HepG2 (cell line): ENCODE results near the gene VAMP4. TPM values are rescaled to one million over a fixed set of nuclear protein-coding genes. Genes with fewer than 3 reads are reported as not detected.

ENCODE experiments used
- ATAC-seq: fragments of 200-7000 bp; cut with Tn5 transposase; 3 replicates; pipeline ENCODE4 v1.9.1; 2020; ENCODE audit warnings: mild to moderate bottlenecking, moderate library complexity
- BruUV-seq: library from RNA; stranded (reverse); fragments of 400-500 nt; replicated peaks from 2 replicates; lab custom pipeline; 2021; lab: Mats Ljungman, UMichigan
- CTCF ChIA-PET: fragments of 300-600 bp; formaldehyde crosslinking; extraction: SDS; loops from one replicate; lab custom pipeline; 2021; ENCODE audit warnings: low total read pairs, inconsistent platforms, low intra/inter-chr PET ratio; lab: Yijun Ruan, JAX
- POLR2A ChIA-PET: fragments of 350-600 bp; sonication (Branson Sonifier 250); formaldehyde crosslinking; loops from one replicate; lab custom pipeline; 2020; ENCODE audit warnings: antibody characterized with exemption, inconsistent platforms; lab: Yijun Ruan, JAX
- DNase-seq: peaks from one replicate; pipeline ENCODE4 v3.0.0-alpha.2; 2015; ENCODE audit warnings: low spot score
- FAIRE-seq: peaks from 3 replicates; lab custom pipeline; 2011; peaks lifted over from hg19 to GRCh38; lab: Jason Lieb, UNC
- H2AFZ ChIP-seq: one replicate; pipeline ENCODE4 v1.6.1; 2011; ENCODE audit warnings: low read length, inconsistent platforms
- H3K27ac ChIP-seq: fragments of 300-600 bp; 3 replicates; pipeline ENCODE4 v1.8.0; 2011; ENCODE audit warnings: mixed run types, mild to moderate bottlenecking, mixed read lengths, low read length, inconsistent platforms; ENCODE audit not compliant: insufficient read depth; ENCODE audit errors: extremely low read length
- H3K27me3 ChIP-seq, 2 experiments: fragments of 200-600 bp in 1 of 2; 2 replicates in 1 of 2; 3 replicates in 1 of 2; pipeline versions ENCODE4 v1.6.0 to v1.8.0; 2011; ENCODE audit warnings: low read length in 2 of 2, mild to moderate bottlenecking in 2 of 2, moderate library complexity in 2 of 2, inconsistent platforms in 1 of 2; ENCODE audit not compliant: insufficient read depth in 2 of 2, control insufficient read depth in 1 of 2
- H3K36me3 ChIP-seq, 2 experiments: fragments of 200-600 bp in 1 of 2; replicated peaks in 1 of 2; 2 replicates in 1 of 2; 3 replicates in 1 of 2; pipeline versions ENCODE4 v1.5.1 to v1.8.0; 2011; ENCODE audit warnings: low read length in 2 of 2, inconsistent platforms in 1 of 2; ENCODE audit not compliant: insufficient read depth in 2 of 2, control insufficient read depth in 1 of 2
- H3K4me1 ChIP-seq: 2 replicates; pipeline ENCODE4 v1.5.1; 2012; ENCODE audit warnings: low read length, inconsistent platforms; ENCODE audit not compliant: insufficient read depth
- H3K4me2 ChIP-seq: 2 replicates; pipeline ENCODE4 v1.6.0; 2011; ENCODE audit warnings: low read depth, low read length, inconsistent platforms
- H3K4me3 ChIP-seq, 3 experiments: fragments of 200-600 bp in 1 of 3; sonication (generic), shearing (Covaris generic) in 1 of 3; replicated peaks in 1 of 3; 2 replicates each; pipeline ENCODE4 v1.5.1; 2011 to 2016; ENCODE audit warnings: low read length in 3 of 3, inconsistent platforms in 2 of 3, low read depth in 2 of 3, mild to moderate bottlenecking in 2 of 3, control low read depth in 1 of 3, mixed read lengths in 1 of 3; ENCODE audit not compliant: insufficient read depth in 1 of 3
- H3K79me2 ChIP-seq: one replicate; pipeline ENCODE4 v1.6.1; 2011; ENCODE audit warnings: low read length, inconsistent platforms; ENCODE audit not compliant: insufficient read depth
- H3K9ac ChIP-seq: 2 replicates; pipeline ENCODE4 v1.6.0; 2011; ENCODE audit warnings: mild to moderate bottlenecking, low read depth, low read length, inconsistent platforms; ENCODE audit not compliant: insufficient read depth
- H3K9me3 ChIP-seq: 2 replicates; pipeline ENCODE4 v1.5.1; 2012; ENCODE audit warnings: mild to moderate bottlenecking, low read length
- H4K20me1 ChIP-seq: 2 replicates; pipeline ENCODE4 v1.6.0; 2011; ENCODE audit warnings: inconsistent platforms, mild to moderate bottlenecking, low read length, moderate library complexity; ENCODE audit not compliant: insufficient read depth
- GABPA ChIP-seq, 2 experiments: IDR thresholded peaks; 2 replicates each; pipeline ENCODE4 v1.6.1; 2011 to 2016; ENCODE audit warnings: low read depth in 2 of 2, low read length in 1 of 2, missing biosample characterization in 1 of 2, missing genetic modification characterization in 1 of 2
- HINFP ChIP-seq: sonication (generic); formaldehyde crosslinking; IDR thresholded peaks from 2 replicates; pipeline ENCODE4 v1.4.0; 2020; ENCODE audit warnings: low read depth, mild to moderate bottlenecking, missing genetic modification reagents
- JARID2 ChIP-seq: sonication (generic); formaldehyde crosslinking; IDR thresholded peaks from 2 replicates; pipeline ENCODE4 v1.8.1; 2023; ENCODE audit warnings: missing genetic modification reagents, inconsistent platforms; ENCODE audit not compliant: insufficient replicate concordance
- KDM5B ChIP-seq: sonication (generic); formaldehyde crosslinking; IDR thresholded peaks from 2 replicates; pipeline ENCODE4 v1.4.0; 2020; ENCODE audit warnings: missing genetic modification reagents, mild to moderate bottlenecking, borderline replicate concordance
- MAFK ChIP-seq, 2 experiments: IDR thresholded peaks in 1 of 2; conservative IDR thresholded peaks in 1 of 2; 2 replicates each; pipeline ENCODE4 v1.6.1; 2011; ENCODE audit warnings: improper control_type of control experiment in 2 of 2, low read length in 2 of 2
- MZF1 ChIP-seq: sonication (generic); formaldehyde crosslinking; IDR thresholded peaks from 2 replicates; pipeline ENCODE4 v1.8.1; 2023; ENCODE audit warnings: mild to moderate bottlenecking, missing genetic modification reagents, borderline replicate concordance
- RELA ChIP-seq: sonication (generic); formaldehyde crosslinking; IDR thresholded peaks from 2 replicates; pipeline ENCODE4 v1.4.0; 2020; ENCODE audit warnings: missing genetic modification reagents
- SAP130 ChIP-seq: IDR thresholded peaks from 2 replicates; pipeline ENCODE4 v1.6.1; 2016; ENCODE audit warnings: low read depth
- TGIF2 ChIP-seq: IDR thresholded peaks from 2 replicates; pipeline ENCODE4 v1.6.1; 2016; ENCODE audit warnings: control low read depth, missing compliant biosample characterization
- ZFP36L1 ChIP-seq: sonication (generic); formaldehyde crosslinking; IDR thresholded peaks from 2 replicates; pipeline ENCODE4 v1.8.0; 2022; ENCODE audit warnings: mild to moderate bottlenecking, missing genetic modification reagents, moderate library complexity
- ZNF274 ChIP-seq: sonication (generic); formaldehyde crosslinking; IDR thresholded peaks from 2 replicates; pipeline ENCODE4 v1.5.1; 2020; ENCODE audit warnings: mild to moderate bottlenecking, missing genetic modification reagents
- ZNF317 ChIP-seq: sonication (generic); formaldehyde crosslinking; IDR thresholded peaks from 2 replicates; pipeline ENCODE4 v1.5.0; 2020; ENCODE audit warnings: mild to moderate bottlenecking, missing genetic modification reagents
- ZNF354B ChIP-seq: sonication (generic); formaldehyde crosslinking; IDR thresholded peaks from 2 replicates; pipeline ENCODE4 v1.8.0; 2022; ENCODE audit warnings: mild to moderate bottlenecking, missing genetic modification reagents
- ZNF430 ChIP-seq: sonication (generic); formaldehyde crosslinking; IDR thresholded peaks from 2 replicates; pipeline ENCODE4 v1.9.0; 2021; ENCODE audit warnings: mild to moderate bottlenecking, missing genetic modification reagents
- ZNF432 ChIP-seq: sonication (generic); formaldehyde crosslinking; IDR thresholded peaks from 2 replicates; pipeline ENCODE4 v1.5.0; 2020; ENCODE audit warnings: missing genetic modification reagents, mild to moderate bottlenecking, borderline replicate concordance
- ZNF562 ChIP-seq: sonication (generic); formaldehyde crosslinking; IDR thresholded peaks from 2 replicates; pipeline ENCODE4 v1.8.0; 2022; ENCODE audit warnings: missing genetic modification reagents, borderline replicate concordance
- ZNF672 ChIP-seq: sonication (generic); formaldehyde crosslinking; IDR thresholded peaks from 2 replicates; pipeline ENCODE4 v1.8.1; 2022; ENCODE audit warnings: missing genetic modification reagents
- ZNF737 ChIP-seq: sonication (generic); formaldehyde crosslinking; IDR thresholded peaks from 2 replicates; pipeline ENCODE4 v1.5.0; 2020; ENCODE audit warnings: missing genetic modification reagents, mild to moderate bottlenecking, borderline replicate concordance
- ZNF770 ChIP-seq: sonication (generic); formaldehyde crosslinking; IDR thresholded peaks from 2 replicates; pipeline ENCODE4 v1.5.0; 2020; ENCODE audit warnings: mild to moderate bottlenecking, missing genetic modification reagents
- WGBS: methylation state at CpG from one replicate; pipeline ENCODE4 v1.1.6; 2017; ENCODE audit warnings: low lambda C conversion rate; 5-methylcytosine and 5-hydroxymethylcytosine counted together
- in situ Hi-C: cut with HindIII; loops from 2 replicates; pipeline ENCODE4 v1.10.0; 2017; ENCODE audit warnings: low pct_unique_long_range_greater_than_20kb; ENCODE audit not compliant: extremely low pct_ligation_motif_present
- intact Hi-C: fragments of 100-400 bp; cut with micrococcal nuclease; formaldehyde crosslinking; loops from one replicate; pipeline ENCODE4 v1.10.0; 2022; ENCODE audit not compliant: unreplicated experiment
- polyA plus RNA-seq, 8 experiments: library from polyadenylated mRNA; depleted of rRNA in 3 of 8; stranded (reverse) in 7 of 8; unstranded in 1 of 8; fragments of >200 nt; fragmentation: Illumina TruSeq in 4 of 8; extraction: Trizol in 4 of 8; gene quantifications; 2 replicates each; pipeline versions ENCODE4 v1.2.1 to v1.2.3, GENCODE V29; 2011 to 2016; ENCODE audit warnings: low read depth in 4 of 8, missing spikeins in 1 of 8, mixed read lengths in 1 of 8; ENCODE audit not compliant: insufficient read depth in 1 of 8
- total RNA-seq, 5 experiments: library from RNA; depleted of rRNA; stranded (reverse); fragments of >200 nt; fragmentation: Illumina TruSeq; extraction: Trizol; gene quantifications; 2 replicates each; pipeline ENCODE4 v1.2.3, GENCODE V29; 2016; ENCODE audit warnings: low read depth in 1 of 5

The VAMP4 gene
- total and polyA plus RNA-seq, 2 of the 13 experiments (the other 11 are each of a cell fraction or from before 2014, with no cell fraction given): 1.4 to 2.0 TPM

- ATAC-seq (peak; percentile 71), FAIRE-seq (peak; percentile 4), DNase-seq (peak; percentile 36)
- H3K9me3 ChIP-seq: no peaks in the 10 kb centered on the region
- 3% methylated on average over 28 of the region's 28 CpGs for WGBS
- H3K9ac ChIP-seq: peak overlapping the region; percentile 69
- BruUV-seq: TSS peak; percentile 75
- no peaks in the 10 kb centered on the region for H3K79me2 ChIP-seq
- peaks cover 23% of the 10 kb centered on the region for H3K4me1 ChIP-seq
- H3K4me3 ChIP-seq: peak overlapping the region; percentile 78 to 88 (median 86)
- no peaks in the 10 kb centered on the region for H3K27me3 ChIP-seq
- 0 out of 5 replicates have a peak, but pooled peaks cover 0 to 3% of the 10 kb centered on the region in 2 experiments for H3K36me3 ChIP-seq
- in situ Hi-C loops (no loop called here), intact Hi-C loops (no loop called here)
- POLR2A ChIA-PET: interaction anchor here (0.6 to 1.5 kb wide), 3 partner anchors 40 to 256 kb away, joined by 3 to 4 read pairs (median 3); partner anchors contain the start of genes METTL13 and PRRC2C
- H3K27ac ChIP-seq: peak overlapping the region; percentile 72
- CTCF ChIA-PET: no interaction called here
- H4K20me1 ChIP-seq: no peaks in the 10 kb centered on the region
- H3K4me2 ChIP-seq: peak overlapping the region; percentile 83
- H2AFZ ChIP-seq: peak overlapping the region; percentile 88
- TF ChIP-seq HINFP (CRISPR knock-in tag) (0 out of 2 replicates have a peak, but pooled peaks have one; percentile 1), SAP130 (CRISPR knock-in tag) (peak; percentile 32), KDM5B (CRISPR knock-in tag) (no peak), MZF1 (no peak), ZNF432 (CRISPR knock-in tag) (no peak), ZNF317 (no peak), ZNF274 (CRISPR knock-in tag) (peak; percentile 16; the same call in 1 of the 2 replicates), ZNF770 (CRISPR knock-in tag) (peak; percentile 14; the same call in 1 of the 2 replicates), ZNF354B (CRISPR knock-in tag) (no peak), ZNF562 (CRISPR knock-in tag) (no peak), ZFP36L1 (0 out of 2 replicates have a peak, but pooled peaks have one; percentile 13), RELA (CRISPR knock-in tag) (no peak), GABPA (IDR thresholded peaks at IDR 0.05; ENCODE audit: low read depth, low read length) (no peak), GABPA (CRISPR knock-in tag; IDR thresholded peaks at IDR 0.05; ENCODE audit: low read depth) (peak; percentile 50; the same call in 1 of the 2 replicates), ZNF430 (CRISPR knock-in tag) (no peak), MAFK (conservative IDR thresholded peaks at IDR 0.05 in 1 of 2, IDR thresholded peaks at IDR 0.05 in 1 of 2; ENCODE audit: low read length in 2 of 2) (peak; percentile 25 to 57; a peak in 2 of 4 replicates), ZNF737 (CRISPR knock-in tag) (0 out of 2 replicates have a peak, but pooled peaks have one; percentile 39), ZNF672 (no peak), JARID2 (no peak), TGIF2 (CRISPR knock-in tag) (0 out of 2 replicates have a peak, but pooled peaks have one; percentile 41)
Measured at GRCh38 chr1:171740987-171741871, 636 bp downstream of the VAMP4 start.
